HG03159 (cell line): Measurements from ENCODE around the gene PLEKHA8.

Experiments used
- ATAC-seq: cut with Tn5 transposase; IDR thresholded peaks from one replicate; pipeline ENCODE4 v1.9.1; 2021; ENCODE audit warnings: mild to moderate bottlenecking, moderate library complexity; ENCODE audit not compliant: unreplicated experiment

PLEKHA8 gene

DNA sequence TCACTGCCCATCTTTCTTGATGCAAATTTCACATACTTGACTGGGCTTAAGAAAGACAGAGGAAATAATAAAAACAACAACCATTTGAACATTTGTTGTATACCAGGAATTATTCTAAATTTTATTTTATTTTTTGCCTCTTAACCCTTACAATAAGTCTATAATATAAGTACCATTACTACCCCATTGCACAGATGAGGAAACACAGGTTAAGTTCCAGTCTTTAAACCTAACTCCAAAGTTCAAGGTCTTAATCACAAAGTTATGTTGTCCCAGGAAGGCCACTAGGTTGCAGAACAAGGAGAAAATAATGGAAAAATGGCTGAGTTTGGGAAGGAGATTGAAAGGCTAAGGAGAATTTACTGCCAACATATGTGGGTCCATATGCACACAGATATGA lies 5.2 kb upstream of the PLEKHA8 start:
- ATAC-seq, result no peak

DNA sequence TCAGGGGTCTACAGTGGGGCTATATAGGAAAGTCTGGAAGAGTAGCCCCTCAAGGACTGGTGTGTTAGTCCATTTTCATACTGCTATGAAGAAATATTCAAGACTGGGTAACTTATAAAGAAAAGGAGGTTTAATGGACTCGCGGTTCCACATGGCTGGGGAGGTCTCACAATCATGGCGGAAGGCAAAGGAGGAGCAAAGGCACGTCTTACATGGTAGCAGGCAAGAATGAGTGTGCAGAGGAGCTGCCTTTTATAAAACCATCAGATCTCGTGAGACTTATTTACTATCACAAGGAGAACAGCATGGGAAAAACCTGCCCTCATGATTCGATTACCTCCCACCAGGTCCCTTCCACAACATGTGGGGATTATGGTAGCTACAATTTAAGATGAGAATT lies 4.7 kb upstream of the PLEKHA8 start:
- ATAC-seq, result no peak

DNA sequence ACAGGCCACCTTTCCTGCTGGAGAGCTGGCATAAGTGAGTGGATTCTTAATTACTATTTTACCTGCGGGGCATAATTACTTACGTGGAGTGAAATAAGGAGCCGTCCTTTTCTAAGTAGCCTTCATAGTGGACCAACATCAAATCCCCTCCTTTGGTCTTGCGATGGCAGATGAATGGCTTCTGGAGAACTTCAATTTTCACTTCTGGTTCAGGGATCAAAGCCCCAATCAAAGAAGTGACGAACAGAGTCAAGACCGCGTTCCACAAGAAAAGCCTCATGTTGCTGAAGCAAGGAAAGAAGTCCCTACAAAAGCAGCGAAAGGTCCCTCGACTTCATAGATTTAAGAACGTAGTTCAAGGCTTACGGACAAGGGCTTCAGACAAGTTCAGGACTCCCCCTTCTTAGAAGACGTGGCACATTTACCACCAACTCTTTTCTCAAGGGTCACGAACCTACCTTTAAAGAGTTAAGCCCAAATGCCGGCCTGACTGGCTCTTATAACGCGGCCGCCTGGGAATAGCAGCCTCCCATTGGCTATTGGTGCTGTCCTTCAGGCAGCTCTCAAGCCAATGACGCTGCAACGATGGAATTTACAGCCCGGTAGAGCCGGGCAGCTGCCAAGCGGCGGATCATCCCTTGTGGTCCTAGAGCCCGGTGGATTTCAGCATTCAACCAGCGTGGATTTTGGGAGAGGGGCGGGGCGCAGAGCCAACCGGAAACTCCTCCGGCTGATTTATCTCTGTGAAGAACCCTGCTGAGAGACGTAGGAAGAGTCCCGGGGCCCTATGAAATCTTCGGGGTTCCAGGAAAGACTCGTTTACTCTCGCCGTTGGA lies 1.8 kb upstream of the PLEKHA8 start, which contains the start of gene FKBP14:
FKBP14 (minus strand) TSS at position 474 of the 836 bp plus-strand sequence; CDS start at position 280, 194 bp downstream.
- ATAC-seq, result peak; percentile 77

DNA sequence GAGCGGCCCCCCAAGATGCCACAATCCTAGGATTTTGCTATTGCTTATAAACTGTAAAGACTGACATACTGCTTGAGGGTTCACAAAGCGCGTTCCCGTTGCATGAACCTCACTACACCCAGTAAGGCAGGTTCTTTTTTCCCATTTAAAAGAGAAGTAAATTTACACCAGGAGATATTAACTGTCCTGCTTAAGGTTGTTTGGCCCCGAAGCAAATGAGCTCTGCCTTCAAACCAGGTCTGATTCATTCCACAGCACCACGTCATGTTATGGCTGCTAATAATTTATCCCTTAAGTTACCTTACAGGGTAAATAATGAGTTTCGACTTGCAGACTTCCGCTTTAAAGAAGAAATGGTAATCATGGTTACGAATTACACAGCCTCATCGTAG lies 1.2 kb upstream of the PLEKHA8 start:
- ATAC-seq, result peak; percentile 37

DNA sequence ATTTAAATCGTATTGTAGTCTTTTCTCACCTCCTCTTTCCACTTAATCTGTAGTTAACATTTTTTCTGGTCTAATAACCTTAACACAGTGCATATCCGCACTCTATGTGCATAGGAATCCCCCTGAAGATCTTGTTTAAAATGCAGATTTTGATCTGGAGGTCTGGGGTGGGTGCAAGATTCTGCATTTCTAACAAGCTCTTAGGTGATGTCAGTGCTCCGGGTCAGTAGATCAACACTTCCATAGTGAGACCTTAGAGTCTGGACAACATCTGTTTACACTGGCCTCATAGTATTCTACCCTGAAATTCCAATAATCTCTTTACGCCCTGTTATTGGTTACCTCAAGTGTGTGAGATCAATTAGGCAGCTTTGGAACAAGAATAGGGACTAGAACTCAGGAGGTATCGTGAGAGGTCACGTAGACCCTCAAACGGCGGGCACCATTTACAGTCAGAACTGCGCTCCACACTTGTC lies 434 bp upstream of the PLEKHA8 start:
- ATAC-seq, result peak; percentile 0

DNA sequence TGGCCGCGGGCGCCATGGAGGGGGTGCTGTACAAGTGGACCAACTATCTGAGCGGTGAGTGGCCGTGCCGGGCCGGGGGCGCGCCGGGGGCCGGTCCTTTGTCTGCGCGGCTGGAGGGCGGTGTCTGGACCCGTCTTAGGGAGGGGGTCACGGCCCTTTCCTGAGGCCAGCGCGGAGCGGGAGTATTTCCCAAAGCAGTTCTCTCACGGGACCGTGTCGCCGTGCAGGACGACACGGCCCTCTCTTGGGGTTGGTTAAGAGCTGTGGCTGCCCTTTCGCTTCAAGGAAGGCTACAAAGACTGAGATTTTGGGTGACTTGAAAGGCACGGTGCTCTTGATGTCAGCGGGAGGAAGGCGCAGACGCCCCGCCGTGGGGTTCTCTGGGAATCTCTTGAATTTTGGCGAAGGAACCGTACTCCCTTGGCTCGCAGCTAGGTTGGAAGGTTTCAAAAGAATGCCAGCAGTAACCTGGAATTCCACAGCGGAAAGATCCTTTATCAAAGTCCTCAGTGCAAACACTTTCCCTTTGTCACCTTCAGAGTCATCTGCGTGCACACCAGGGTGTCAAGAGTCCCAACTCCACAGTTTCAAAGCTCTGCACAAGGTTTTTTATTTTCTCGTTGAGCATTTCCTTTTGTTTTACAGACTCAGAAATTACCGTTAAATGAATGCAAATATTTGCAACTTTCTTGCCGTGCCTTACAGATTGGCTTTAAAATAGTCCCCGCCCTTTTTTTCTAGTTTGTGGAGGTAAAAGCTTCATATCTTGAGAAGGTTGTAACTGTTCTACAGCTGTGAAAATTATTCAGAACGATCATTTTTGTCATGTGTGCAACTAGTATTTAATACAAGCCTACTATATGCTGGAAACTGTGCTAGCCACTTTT lies 780 bp downstream of the PLEKHA8 start:
- peak; percentile 14 for ATAC-seq

DNA sequence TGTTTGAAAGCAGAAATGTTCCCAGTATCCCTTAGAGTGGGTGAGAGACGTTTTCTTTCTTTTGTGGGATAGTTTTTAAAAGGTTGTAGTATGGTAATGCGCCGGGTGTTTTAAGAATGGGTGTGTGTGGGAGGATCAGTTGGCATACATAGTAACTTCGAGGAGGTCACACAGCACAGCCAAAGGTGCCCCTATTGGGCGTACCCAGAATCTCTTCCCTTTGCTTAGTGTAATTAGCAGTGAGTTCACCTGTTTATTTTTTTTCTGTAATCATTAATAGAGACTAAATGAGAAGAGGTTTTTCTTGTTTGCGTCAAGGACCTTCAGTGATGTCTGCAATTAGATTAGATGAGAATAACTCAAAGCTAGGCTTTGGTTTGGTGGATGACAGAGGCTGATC lies 1.5 kb downstream of the PLEKHA8 start:
- ATAC-seq, result no peak

DNA sequence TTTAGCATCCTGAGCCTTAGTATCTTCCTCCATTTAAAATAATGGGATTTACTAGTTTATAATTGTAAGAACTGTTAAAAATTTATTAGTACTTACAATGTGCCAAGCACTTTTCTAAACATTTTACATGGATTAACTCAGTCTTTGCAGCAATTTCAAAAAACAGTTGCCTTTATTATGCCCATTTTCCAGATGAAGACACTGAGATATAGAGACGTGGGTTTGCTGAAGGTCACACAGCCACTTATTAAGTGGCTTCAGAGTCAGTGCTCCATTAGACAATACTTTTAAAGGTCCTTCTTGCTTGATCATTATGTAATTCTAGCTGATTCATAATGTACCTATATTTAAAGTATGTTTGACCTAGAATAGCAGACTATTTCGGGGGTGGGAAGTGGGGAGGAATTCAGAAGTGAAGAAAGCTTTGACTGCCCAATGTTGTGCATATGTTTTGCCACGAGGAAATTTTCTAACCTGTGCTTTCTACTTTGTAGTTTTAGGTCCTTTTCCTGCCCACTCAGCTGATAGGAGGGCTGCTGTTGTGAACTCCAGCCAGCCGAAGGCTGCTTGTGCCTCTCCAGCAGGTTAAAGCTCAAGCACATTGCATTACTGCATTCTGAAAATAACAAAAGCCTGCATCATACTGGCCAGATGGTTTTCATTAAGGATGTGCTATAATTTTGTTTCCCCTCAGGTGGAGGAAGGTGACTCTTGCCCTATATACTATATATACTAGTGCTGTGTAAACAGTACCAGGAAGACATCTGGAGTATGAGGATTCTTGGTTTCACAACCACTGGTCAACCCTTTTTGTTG lies 4.3 kb downstream of the PLEKHA8 start:
- ATAC-seq, result no peak

DNA sequence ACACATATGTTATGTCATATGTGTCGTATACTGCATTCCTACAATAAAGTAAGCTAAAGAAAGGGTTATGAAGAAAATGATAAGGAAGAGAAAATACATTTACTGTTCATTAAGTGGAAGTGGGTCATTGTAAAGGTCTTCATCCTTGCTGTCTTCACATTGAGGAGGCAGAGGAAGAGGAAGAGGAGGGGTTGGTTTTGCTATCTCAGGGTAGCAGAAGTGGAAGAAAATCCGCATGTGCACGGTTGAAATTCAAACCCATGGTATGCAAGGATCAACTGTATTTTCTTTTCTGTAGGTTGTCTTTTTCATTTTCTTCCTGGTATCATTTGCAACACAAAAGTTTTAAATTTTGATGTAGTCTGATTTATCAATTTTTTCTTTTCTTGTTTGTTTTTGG lies 6.3 kb downstream of the PLEKHA8 start:
- no peak for ATAC-seq

DNA sequence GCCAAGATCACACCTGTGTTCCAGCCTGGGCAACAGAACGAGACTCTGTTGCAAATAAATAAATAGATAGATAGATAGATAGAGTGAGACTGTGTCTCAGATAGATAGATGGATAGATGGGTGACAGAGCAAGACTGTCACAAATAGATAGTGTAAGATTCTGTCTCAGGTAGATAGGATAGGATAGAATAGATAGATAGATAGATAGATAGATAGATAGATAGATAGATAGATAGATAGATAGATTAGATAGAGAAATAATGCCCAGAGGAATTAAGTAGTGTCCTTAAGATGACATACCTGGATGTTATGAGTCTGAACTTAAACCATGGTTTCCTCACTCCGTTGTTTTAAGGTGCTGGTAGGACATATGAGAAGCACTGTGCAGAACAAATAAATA lies 8.0 kb downstream of the PLEKHA8 start:
- ATAC-seq, result no peak

DNA sequence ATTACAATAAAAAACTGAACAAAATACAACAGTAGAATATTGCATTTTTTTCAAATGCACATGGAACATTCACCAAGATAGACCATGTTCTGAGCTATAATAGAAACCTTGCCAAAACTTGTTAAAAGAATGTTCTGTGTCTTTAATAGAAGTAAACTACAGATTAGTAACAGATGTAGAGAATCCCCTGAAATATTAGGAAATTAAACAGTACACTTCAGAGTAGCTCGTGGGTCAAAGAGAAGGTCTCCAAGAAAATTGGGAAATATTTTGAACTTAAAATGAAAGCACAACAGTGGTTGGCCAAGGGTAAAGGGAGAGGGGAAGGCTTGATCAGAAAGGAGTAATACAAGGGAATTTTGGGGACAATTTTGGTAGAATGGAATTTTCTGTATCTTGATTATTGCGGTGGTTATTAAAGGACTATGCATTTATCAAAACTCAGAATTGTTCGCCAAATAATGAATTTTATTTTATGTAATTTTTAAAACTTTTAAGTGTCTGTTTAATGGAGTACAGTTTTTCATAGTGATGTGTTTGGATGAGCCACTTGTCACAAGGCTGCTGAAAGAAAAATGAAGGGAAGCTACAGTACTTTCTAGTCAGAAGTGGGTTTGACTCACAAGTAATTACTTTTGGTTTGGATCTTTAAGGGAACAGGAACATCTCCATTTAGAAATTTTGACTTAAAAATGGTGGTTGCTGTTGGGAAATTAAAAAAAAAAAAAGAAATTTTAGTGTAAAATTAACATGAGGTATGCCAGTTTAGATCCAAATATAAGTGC lies 10.2 kb downstream of the PLEKHA8 start:
- ATAC-seq, result no peak

DNA sequence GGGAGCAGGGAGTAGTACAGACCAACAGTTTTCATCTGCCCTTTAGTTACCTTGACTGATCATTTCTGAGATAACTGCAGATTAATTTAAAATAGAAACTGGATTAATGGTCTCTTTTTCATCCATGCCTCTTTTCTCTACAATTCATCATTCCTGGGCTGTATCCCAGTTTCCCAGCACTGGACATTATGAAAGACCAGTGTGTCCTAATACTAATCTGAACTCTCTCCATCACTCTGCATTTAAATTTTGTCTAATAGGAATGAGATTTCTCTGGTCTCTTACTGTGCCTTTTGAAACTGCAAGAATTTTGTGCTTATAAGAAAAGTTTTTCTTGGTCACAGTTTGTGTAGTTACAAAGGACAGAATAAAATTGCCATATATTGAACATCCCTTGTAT lies 12.7 kb downstream of the PLEKHA8 start:
- no peak for ATAC-seq

DNA sequence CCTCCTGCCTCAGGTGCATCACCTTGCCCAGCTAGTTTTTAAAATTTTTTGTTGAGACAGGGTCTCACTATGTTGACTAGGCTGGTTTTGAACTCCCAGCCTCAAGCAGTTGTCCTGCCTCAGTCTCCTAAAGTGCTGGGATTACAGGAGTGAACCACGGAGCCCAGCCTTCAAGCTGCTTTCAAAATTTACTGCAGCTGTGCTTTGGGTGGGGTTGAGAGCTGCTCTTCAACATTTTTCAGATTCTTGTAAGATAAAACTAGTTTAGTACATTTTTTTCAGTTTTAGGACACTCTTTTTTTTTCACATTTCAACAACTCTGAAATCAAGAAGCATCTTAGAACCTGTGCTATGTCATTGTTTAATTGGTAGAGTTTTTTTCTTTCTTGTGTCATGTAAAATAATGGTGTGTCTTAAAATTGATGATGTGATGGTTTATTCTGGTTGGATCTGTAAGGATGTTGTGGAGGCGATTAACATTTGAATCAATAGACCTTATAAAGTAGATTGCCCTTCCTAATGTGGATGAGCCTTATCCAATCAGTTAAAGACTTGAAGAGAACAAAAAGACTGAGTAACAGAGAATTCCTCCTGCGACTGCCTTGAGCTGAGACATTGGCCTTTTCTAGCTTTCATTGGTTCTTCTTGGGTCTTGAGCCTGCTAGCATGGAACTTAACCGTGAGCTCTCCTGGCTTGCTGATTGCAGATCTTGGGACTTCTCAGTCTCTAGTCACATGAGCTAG lies 13.5 kb downstream of the PLEKHA8 start:
- no peak for ATAC-seq

DNA sequence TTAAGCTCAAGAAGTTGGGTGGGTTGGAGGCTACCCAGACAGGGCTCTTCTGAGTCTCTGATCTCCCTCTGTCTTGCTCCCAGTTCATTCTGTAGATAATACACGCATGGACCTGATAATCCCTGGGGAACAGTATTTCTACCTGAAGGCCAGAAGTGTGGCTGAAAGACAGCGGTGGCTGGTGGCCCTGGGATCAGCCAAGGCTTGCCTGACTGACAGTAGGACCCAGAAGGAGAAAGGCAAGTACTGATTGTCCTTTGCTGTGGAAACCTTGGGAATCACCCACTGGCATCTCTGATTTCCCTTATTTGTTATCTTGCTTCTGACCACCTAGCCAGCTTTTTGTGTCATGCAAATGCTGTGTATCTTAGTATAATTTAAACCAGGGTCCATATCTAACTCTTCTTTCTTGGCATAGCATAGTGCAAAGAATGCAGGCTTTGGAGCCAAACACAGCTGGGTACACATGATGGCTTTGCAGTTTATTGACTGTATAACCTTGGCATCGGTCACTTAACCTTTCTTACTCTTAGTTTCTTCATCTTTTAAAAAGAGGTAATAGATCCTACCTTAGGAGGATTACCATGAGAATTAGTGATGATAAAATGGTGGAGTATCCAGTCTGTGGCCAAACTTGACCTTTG lies 18.0 kb downstream of the PLEKHA8 start:
- no peak for ATAC-seq

DNA sequence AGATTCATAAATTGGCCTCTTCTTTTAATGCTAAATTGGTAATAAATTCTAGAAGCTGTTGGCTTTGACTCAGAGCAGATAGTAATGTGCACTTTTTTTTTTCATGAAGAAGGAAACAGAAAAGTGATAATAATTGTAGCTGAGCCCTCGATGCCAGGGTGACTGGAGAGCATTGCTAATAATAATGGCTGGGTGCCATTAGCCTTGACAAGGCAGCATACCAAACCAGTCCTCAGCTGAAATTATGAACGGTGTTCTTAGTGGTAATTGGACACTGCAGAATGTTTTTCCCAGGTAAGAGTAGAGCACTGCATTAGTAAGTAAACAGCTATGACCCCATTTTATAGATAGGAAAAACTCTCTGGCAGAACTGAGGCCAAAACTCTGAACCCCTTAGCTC lies 18.9 kb downstream of the PLEKHA8 start:
- ATAC-seq, result no peak

DNA sequence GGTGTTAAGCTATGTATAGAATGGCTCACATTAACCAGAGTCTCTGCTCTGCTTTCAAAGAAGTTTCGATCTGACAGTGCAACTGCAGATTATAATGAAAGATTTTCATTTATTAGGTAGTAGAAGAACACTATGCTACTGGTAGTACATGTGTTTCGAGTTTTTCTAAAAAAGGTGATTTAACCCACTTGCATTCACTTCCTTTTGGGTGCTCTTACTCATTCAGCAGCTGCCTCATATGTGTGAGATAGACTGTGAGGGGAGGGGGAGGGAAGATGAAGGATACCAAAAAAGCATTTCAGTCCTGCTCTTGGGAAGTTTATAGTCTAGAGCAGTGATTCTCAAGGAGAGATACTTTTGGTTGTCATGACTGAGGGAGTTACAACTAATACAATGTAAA lies 20.4 kb downstream of the PLEKHA8 start:
- no peak for ATAC-seq

DNA sequence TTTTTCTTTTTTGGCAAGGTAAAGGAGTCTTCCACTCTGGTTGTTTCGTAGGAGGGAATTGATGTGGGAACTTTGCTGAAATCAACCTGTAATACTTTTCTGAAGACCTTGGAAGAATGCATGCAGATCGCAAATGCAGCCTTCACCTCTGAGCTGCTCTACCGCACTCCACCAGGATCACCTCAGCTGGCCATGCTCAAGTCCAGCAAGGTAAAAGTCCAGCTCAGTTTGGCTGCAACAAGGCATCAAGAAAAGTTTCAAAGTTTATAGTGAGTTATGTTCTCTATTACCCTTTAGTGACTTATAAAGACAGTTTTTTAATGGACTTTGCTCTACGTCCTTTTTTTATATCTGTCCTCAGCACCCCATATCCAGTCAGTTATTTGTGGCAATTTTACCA lies 21.0 kb downstream of the PLEKHA8 start:
- ATAC-seq, result no peak

DNA sequence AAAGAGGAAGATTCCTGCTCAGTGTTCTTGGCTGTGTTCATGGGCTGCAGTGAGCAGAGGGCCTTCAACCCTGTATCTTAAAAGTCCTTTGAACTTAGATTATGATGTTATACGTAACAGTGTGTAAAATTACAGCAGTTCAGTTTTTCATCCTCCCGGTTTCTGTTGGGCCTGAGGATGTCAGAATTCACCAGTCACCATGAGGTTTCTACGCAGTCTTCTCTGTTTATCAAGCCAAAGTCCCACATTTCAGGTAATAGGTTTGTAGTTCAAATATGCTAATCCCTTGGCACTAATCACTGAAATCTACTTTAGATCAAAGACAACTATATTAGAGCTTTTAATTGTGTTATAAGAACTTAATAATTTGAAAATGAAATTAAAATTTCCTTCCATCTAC lies 24.9 kb downstream of the PLEKHA8 start:
- ATAC-seq, result no peak

DNA sequence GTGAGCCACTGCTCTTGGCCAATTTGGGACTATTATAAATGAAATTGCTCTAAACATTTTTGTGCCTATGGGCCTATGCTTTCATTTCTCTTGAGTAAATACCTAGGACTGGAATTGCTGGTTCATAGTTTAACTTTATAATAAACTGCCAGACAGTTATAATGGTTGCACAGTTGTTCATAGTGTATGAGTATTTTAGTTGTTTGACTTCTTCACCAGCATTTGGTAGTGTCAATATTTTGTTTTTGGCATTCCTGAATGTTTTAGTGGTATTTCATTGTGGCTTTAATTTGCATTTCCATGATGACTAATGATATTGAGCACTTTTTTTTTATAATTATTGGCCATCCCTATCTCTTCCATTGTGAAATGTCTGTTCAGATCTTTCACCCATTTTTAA lies 29.5 kb downstream of the PLEKHA8 start:
- no peak for ATAC-seq
